Activated naive CD4-positive, alpha-beta T cell treated with anti-CD3 and anti-CD28 coated beads, Interleukin-2, amount 50 U/mL, for 24 hours (primary cell): ENCODE results near the gene IFT20.
"Not testable (repeated sequence)": the region's sequence is repeated elsewhere in the genome, so short reads cannot be mapped to it uniquely, and the experiment has no call there.

Source experiments
- H3K27ac Mint-ChIP-seq: one replicate; pipeline ENCODE4 v1.8.0; 2021; ENCODE audit warnings: mild to moderate bottlenecking, mixed read lengths
- H3K27me3 Mint-ChIP-seq: one replicate; pipeline ENCODE4 v1.8.0; 2021; ENCODE audit warnings: mixed read lengths
- H3K36me3 Mint-ChIP-seq: one replicate; pipeline ENCODE4 v1.8.0; 2021; ENCODE audit warnings: mixed read lengths
- H3K4me1 Mint-ChIP-seq: one replicate; pipeline ENCODE4 v1.8.0; 2021; ENCODE audit warnings: mixed read lengths
- H3K4me3 Mint-ChIP-seq: one replicate; pipeline ENCODE4 v1.8.0; 2021; ENCODE audit warnings: mild to moderate bottlenecking, mixed read lengths
- H3K9me3 Mint-ChIP-seq: one replicate; pipeline ENCODE4 v1.8.0; 2021; ENCODE audit warnings: mixed read lengths

The IFT20 gene

GRCh38 chr17:28345419-28346198 lies 10.3 kb upstream of the IFT20 start:
- no peak overlapping the region for H3K27ac Mint-ChIP-seq
- H3K27me3 Mint-ChIP-seq: no peaks in the 10 kb centered on the region
- H3K4me1 Mint-ChIP-seq: no peaks in the 10 kb centered on the region

DNA sequence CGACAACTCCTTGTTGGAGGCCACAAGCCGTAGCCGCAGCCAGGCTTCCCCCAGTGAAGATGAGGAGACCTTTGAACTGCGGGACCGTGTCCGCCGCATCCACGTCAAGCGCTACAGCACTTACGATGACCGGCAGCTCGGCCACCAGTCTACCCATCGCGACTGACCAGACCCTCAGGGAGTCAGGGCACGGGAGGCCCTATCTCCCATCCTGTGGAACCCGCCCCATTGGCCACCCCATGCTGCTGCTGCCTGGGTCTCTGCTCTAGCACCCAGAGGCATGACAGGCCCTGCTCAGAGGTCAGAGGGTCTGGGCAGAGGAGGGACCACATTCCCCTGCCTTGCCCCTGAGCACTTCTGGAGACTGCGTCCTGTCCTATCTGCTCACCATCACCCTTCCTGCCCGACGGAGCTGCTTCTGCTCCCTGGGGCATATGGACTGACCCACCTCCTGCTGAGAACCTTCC lies 9.2 kb upstream of the IFT20 start:
- Mint-ChIP-seq H3K27ac (no peak overlapping the region), H3K36me3 (peaks cover 6% of the 10 kb centered on the region), H3K4me3 (no peak overlapping the region), H3K9me3 (no peaks in the 10 kb centered on the region), H3K4me1 (no peaks in the 10 kb centered on the region), H3K27me3 (no peaks in the 10 kb centered on the region)

More at GRCh38 chr17:28345419-28346198, 10.3 kb upstream of the IFT20 start:
- Mint-ChIP-seq H3K4me3 (no peak overlapping the region), H3K36me3 (peaks cover 8% of the 10 kb centered on the region), H3K9me3 (no peaks in the 10 kb centered on the region)

DNA sequence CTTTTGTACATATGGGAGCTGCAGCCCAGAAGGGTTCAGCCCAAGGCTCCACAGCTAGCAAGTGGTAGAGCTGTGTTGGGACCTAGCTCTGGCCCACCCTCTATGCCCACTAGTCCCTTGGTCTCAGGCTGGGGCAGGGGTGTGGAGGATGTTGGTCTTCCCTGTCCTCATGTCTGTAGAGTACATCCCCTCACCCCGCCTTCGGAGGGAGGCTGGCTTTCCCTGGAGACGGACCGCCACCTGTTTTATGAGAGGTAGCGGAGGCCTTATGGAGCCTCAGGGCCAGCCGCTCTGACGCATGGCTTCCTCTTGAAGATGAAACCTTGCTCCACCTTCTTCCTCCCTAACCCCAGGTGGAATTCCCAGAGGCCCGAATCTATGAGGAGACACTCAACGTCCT lies 8.7 kb upstream of the IFT20 start:
- Mint-ChIP-seq H3K27ac (no peak overlapping the region), H3K4me3 (no peak overlapping the region), H3K4me1 (no peaks in the 10 kb centered on the region), H3K27me3 (no peaks in the 10 kb centered on the region), H3K36me3 (peaks cover 6% of the 10 kb centered on the region), H3K9me3 (no peaks in the 10 kb centered on the region)

- H3K36me3 Mint-ChIP-seq: peaks cover 6% of the 10 kb centered on the region
- H3K4me3 Mint-ChIP-seq: no peak overlapping the region
- H3K9me3 Mint-ChIP-seq: no peaks in the 10 kb centered on the region
- H3K27ac Mint-ChIP-seq: no peak overlapping the region
- no peaks in the 10 kb centered on the region for H3K27me3 Mint-ChIP-seq
- peaks cover 3% of the 10 kb centered on the region for H3K4me1 Mint-ChIP-seq
Measured at GRCh38 chr17:28343491-28343932, 8.2 kb upstream of the IFT20 start.

DNA sequence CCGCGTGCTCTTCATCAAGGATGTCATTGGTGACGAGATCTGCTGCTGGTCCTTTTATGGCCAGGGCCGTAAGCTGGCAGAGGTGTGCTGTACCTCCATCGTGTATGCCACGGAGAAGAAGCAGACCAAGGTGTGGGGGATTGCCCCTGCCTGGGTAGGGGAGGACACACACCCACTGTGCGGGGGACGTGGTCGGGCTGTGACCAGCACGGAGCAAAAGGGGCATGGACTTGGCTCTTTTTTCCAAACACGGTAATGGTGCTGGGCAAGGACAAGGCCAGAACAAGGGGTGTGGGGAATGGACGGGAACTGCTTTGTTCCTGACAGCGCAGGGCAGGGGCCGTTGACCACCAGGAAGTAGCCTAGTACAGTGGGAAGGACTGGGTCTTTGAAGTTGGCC lies 7.0 kb upstream of the IFT20 start:
- peaks cover 4% of the 10 kb centered on the region for H3K36me3 Mint-ChIP-seq
- H3K4me1 Mint-ChIP-seq: peaks cover 13% of the 10 kb centered on the region
- H3K27ac Mint-ChIP-seq: peak overlapping the region; percentile 8
- no peaks in the 10 kb centered on the region for H3K9me3 Mint-ChIP-seq
- H3K4me3 Mint-ChIP-seq: no peak overlapping the region
- H3K27me3 Mint-ChIP-seq: no peaks in the 10 kb centered on the region

DNA sequence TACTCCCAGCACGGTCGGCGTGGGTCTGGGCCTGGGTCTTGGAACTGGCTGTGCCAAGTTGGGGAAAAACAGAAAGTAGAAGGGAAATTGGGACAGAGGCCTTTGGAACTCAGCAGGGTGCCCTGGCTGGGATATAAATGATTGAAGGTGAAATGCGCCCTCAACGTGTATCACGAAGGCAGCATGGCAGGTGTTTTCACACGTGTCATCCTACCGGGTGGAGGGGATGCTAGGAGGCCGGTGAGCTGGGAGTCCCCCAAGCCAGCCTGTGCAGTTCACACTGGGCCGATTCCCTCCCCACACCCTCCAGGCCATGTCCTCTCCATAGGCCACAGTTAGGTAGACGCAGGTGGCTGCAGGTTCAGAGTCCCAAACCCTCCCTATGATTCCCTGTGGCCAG lies 6.2 kb upstream of the IFT20 start:
- Mint-ChIP-seq H3K4me3 (no peak overlapping the region), H3K27ac (no peak overlapping the region), H3K36me3 (peaks cover 4% of the 10 kb centered on the region), H3K4me1 (peaks cover 21% of the 10 kb centered on the region), H3K9me3 (no peaks in the 10 kb centered on the region), H3K27me3 (no peaks in the 10 kb centered on the region)

DNA sequence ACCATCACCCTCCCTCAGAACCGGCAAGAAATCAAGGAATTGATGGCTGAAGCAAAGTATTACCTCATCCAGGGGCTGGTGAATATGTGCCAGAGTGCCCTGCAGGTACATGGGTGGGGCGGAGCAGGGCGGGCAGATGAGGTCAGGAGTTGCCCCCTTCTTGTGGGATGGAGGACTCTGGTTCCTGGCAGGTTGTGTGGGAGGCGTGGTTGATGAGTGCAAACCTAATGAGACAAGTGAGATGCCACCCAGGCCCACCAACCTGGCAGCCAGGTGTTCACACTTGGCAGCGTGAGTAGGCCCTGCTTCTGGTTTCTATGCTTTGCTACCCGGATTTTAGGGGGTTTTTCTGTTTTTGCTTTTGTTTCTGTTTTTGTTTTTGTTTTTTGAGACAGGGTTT lies 5.1 kb upstream of the IFT20 start:
- no peaks in the 10 kb centered on the region for H3K9me3 Mint-ChIP-seq
- no peaks in the 10 kb centered on the region for H3K27me3 Mint-ChIP-seq
- H3K4me3 Mint-ChIP-seq: no peak overlapping the region
- H3K4me1 Mint-ChIP-seq: peaks cover 26% of the 10 kb centered on the region
- H3K36me3 Mint-ChIP-seq: peaks cover 4% of the 10 kb centered on the region
- peak overlapping the region; percentile 59 for H3K27ac Mint-ChIP-seq

GRCh38 chr17:28339431-28339830 lies 4.2 kb upstream of the IFT20 start:
- no peak overlapping the region for H3K27ac Mint-ChIP-seq
- H3K4me1 Mint-ChIP-seq: peaks cover 31% of the 10 kb centered on the region
- H3K9me3 Mint-ChIP-seq: no peaks in the 10 kb centered on the region
- no peak overlapping the region for H3K4me3 Mint-ChIP-seq
- no peaks in the 10 kb centered on the region for H3K27me3 Mint-ChIP-seq
- peaks cover 4% of the 10 kb centered on the region for H3K36me3 Mint-ChIP-seq

DNA sequence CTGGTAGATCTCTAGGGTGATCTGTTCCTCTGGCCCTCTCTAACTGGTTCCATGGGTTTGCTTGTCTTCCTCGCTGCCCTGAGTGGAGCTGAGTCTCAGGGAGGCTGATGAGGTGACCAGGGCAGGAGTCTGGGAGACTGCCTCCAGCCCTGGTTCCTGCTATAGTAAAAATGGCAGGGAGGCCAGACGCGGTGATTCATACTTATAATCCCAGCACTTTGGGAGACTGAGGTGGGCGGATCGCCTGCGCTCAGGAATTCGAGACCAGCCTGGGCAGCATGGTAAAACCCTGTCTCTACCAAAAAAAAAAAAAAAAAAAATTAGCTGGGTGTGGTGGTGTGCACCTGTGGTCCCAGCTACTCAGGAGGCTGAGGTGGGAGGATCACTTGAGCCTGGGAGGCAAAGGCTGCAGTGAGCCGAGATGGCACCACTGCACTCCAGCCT lies 3.5 kb upstream of the IFT20 start:
- H3K27me3 Mint-ChIP-seq, H3K9me3 Mint-ChIP-seq, H3K27ac Mint-ChIP-seq, H3K4me3 Mint-ChIP-seq, H3K36me3 Mint-ChIP-seq: not testable (repeated sequence)
- peaks cover 37% of the 10 kb centered on the region for H3K4me1 Mint-ChIP-seq

DNA sequence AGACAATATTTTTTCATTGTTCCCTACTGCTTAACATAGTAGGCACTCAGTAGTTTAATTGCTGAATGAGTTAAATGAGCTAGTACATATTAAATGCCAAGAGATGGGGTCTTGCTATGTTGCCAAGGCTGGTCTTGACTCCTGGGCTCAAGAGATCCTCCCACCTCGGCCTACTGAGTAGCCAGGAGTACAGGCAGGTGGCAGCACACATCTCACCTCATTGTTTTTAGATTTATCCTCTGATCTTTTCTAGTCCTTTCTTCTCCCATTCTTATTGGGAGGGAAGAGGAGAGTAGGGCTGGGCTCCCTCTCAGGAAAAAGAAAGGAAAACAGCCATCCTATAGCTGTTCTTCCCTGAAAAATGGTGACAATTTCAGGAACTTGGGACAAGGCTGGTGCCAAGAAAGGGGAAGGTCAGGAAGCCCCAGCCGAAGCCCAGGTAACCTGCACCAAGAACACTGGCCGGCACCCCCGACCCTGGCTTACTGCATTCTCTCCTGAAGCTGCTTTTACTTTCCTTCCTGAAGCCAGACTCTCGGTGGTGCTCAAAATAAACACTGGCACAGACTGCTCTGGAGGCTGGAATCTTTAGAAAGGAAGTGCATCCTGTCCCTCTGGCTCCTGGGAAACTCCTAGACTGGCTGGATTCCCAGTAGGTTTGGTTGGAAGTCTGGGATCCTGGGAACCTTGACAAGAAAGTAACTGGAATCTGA lies 2.9 kb upstream of the IFT20 start:
- no peaks in the 10 kb centered on the region for H3K27me3 Mint-ChIP-seq
- no peak overlapping the region for H3K4me3 Mint-ChIP-seq

DNA sequence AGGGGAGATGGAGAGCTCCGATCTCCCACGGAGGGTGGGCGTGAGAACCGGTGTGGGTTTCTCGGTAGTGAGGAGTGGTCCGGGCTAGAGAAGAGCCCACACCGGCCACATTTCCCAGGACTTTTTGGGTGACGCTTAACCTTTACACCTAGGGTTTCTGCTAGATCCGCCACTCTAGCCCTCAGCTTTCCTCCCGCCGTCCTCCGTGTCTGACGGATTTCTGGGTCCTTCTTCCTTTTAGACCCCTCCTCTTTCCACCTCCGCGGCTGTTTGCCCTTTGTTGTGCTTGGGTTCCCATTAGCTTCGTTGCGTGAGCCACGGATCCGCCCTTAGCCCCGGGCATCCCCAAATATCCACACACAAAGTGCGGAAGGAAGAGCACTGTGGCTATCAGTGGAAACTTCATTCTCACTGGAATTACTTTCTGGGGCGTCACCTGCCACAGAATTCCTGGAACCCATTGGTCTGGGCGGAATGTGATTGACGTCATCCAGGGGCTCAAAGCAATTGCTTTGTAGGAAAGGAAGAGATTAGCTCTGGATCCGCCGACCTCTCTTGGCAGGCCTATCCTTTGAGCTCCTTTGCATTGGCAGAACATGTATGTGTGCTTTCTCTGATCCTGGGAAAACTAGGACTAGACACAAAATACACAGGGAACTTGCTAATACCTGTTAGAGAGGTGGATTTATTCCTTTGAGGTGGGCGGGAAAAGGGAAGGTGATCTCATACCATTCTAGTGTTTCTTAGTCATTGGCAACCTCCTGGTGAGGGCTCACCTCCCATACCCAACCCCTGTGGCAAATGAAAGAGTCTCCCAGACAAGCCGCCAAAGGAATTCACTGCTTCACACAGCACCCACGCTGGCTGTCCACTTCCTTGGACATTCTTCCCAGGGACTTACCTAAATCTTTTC lies 943 bp upstream of the IFT20 start:
- Mint-ChIP-seq H3K9me3 (no peaks in the 10 kb centered on the region), H3K4me3 (peak overlapping the region; percentile 99), H3K4me1 (peaks cover 53% of the 10 kb centered on the region), H3K27me3 (no peaks in the 10 kb centered on the region), H3K27ac (peak overlapping the region; percentile 23), H3K36me3 (no peaks in the 10 kb centered on the region)

More for the DNA sequence above, 2.9 kb upstream of the IFT20 start:
- Mint-ChIP-seq H3K36me3 (no peaks in the 10 kb centered on the region), H3K4me1 (peaks cover 43% of the 10 kb centered on the region), H3K9me3 (no peaks in the 10 kb centered on the region), H3K27ac (no peak overlapping the region)

DNA sequence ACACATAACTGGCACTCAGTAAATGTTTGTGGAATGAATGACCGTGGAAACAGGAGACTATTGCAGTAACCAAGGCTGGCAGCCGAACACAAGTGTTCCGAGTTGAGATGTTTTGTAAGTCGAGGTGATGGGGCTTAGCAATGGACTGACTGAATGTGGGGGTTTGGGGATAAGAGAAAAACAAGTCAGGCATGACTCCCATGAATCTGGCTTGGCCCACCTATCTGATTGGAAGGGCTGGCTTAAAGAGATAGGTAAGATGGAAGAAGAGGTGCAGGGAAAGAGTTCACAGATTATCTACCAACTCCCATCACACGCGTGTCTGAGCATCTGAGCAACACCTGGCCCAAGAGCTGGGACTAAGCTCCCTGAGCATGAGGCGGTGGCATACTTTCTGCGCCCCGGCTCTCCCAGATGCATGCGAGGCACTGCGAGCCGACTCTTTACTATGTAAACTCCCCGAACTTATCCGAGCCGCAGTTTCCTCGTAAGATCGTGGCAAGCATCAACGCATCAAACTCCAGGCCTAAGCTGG lies 539 bp downstream of the IFT20 start:
- Mint-ChIP-seq H3K36me3 (no peaks in the 10 kb centered on the region), H3K9me3 (no peaks in the 10 kb centered on the region), H3K4me1 (peaks cover 53% of the 10 kb centered on the region), H3K4me3 (peak overlapping the region; percentile 99), H3K27me3 (no peaks in the 10 kb centered on the region), H3K27ac (peak overlapping the region; percentile 97)

DNA sequence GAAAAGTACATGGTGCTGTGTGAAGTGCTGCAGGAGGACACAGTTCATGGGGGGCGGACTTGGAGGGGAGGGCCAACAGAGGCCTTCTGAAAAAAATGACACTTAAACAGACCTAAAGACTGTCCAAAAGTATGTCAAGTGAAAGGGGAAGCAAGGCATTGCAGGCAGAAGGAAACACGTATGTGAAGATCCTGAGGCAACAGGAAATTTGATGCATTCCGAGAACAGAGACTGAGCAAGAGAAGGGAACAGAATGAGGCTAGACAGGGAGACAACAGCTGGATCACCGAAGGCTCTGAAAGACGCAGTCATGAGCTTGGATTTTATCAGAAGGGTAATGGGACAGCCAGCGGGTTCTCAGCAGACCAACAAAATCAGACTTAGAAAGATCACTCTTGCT lies 1.1 kb downstream of the IFT20 start:
- no peaks in the 10 kb centered on the region for H3K9me3 Mint-ChIP-seq
- H3K4me3 Mint-ChIP-seq: peak overlapping the region; percentile 99
- H3K27me3 Mint-ChIP-seq: no peaks in the 10 kb centered on the region
- peaks cover 53% of the 10 kb centered on the region for H3K4me1 Mint-ChIP-seq
- H3K27ac Mint-ChIP-seq: peak overlapping the region; percentile 60
- H3K36me3 Mint-ChIP-seq: no peaks in the 10 kb centered on the region

DNA sequence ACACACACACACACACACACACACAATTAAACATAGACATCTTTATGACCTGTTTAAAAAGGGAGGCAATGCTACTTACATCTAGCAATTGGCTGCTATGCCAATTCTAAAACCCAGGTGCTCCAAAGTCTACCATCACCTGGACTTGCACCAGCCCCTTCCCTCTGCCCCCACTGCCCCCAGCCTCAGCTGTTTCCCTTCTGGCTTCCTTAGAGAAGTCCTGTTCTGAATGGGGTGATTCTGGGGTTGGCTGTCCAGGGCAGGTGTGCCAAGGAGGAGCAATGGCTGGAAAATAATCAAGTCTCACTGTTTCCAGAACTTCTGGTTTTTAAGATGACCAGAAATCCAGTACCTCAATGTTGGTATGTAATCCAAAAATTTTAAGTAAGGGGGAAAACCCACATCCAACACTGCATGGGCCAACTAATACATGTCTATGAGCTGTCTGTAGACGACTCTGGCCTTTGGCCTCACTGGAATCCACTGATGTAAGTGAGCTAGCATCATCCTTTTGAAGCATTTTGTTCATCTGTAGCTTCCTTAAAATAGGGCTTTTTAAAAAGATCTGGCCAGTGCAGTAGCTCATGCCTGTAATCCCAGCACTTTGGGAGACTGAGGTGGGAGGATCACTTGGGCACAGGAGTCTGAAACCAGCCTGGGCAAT lies 2.1 kb downstream of the IFT20 start:
- Mint-ChIP-seq H3K4me1 (peaks cover 47% of the 10 kb centered on the region), H3K4me3 (peak overlapping the region; percentile 99), H3K9me3 (no peaks in the 10 kb centered on the region), H3K36me3 (no peaks in the 10 kb centered on the region), H3K27ac (no peak overlapping the region), H3K27me3 (no peaks in the 10 kb centered on the region)
